IPS DF 6.9 (cell line): ENCODE measurements around the gene CTSS.
"Not testable (repeated sequence)": the region's sequence is repeated elsewhere in the genome, so short reads cannot be mapped to it uniquely, and the experiment has no call there.

Source experiments
- DNase-seq: peaks from one replicate; pipeline ENCODE4 v3.0.0-alpha.2; 2013; ENCODE audit warnings: low read depth, low spot score
- H3K27ac ChIP-seq: one replicate; pipeline ENCODE4 v1.5.1; 2013; ENCODE audit warnings: low read length, control low read depth
- H3K27me3 ChIP-seq: 2 replicates; pipeline ENCODE4 v1.6.1; 2013; ENCODE audit warnings: mild to moderate bottlenecking, low read length; ENCODE audit not compliant: control insufficient read depth, insufficient read depth
- H3K36me3 ChIP-seq: 2 replicates; pipeline ENCODE4 v1.6.1; 2013; ENCODE audit warnings: low read length; ENCODE audit not compliant: control insufficient read depth, insufficient read depth
- H3K4me1 ChIP-seq: 2 replicates; pipeline ENCODE4 v1.6.1; 2013; ENCODE audit warnings: low read length; ENCODE audit not compliant: control insufficient read depth, insufficient read depth
- H3K4me3 ChIP-seq: 2 replicates; pipeline ENCODE4 v1.5.1; 2013; ENCODE audit warnings: mild to moderate bottlenecking, low read length
- H3K9me3 ChIP-seq: 2 replicates; pipeline ENCODE4 v1.6.1; 2013; ENCODE audit warnings: low read length, inconsistent platforms; ENCODE audit not compliant: control insufficient read depth, insufficient read depth
- WGBS: extraction: QIAGEN DNeasy Blood & Tissue Kit; methylation state at CpG from one replicate; pipeline ENCODE4 v1.1.7; 2013; ENCODE audit warnings: mixed read lengths, missing lambda C conversion rate; ENCODE audit not compliant: insufficient read length, insufficient coverage; 5-methylcytosine and 5-hydroxymethylcytosine counted together

Gene CTSS

GRCh38 chr1:150753416-150753815, 12.2 kb downstream of the CTSS start:
- no peak overlapping the region for H3K27ac ChIP-seq
- H3K9me3 ChIP-seq: no peaks in the 10 kb centered on the region
- no peaks in the 10 kb centered on the region for H3K4me1 ChIP-seq
- no peaks in the 10 kb centered on the region for H3K27me3 ChIP-seq
- H3K4me3 ChIP-seq: no peak overlapping the region
- no peaks in the 10 kb centered on the region for H3K36me3 ChIP-seq
- DNase-seq: no peak
- WGBS: no CpG with 5 or more reads among the region's 2 CpGs

GRCh38 chr1:150751443-150751842, 14.1 kb downstream of the CTSS start:
- H3K27ac ChIP-seq: no peak overlapping the region
- H3K4me1 ChIP-seq: no peaks in the 10 kb centered on the region
- H3K36me3 ChIP-seq: no peaks in the 10 kb centered on the region
- H3K27me3 ChIP-seq: no peaks in the 10 kb centered on the region
- DNase-seq: no peak
- no CpG with 5 or more reads among the region's 6 CpGs for WGBS
- no peak overlapping the region for H3K4me3 ChIP-seq
- no peaks in the 10 kb centered on the region for H3K9me3 ChIP-seq

GRCh38 chr1:150749720-150750311, 15.8 kb downstream of the CTSS start:
- H3K36me3 ChIP-seq: no peaks in the 10 kb centered on the region
- no CpG with 5 or more reads among the region's 8 CpGs for WGBS
- no peak for DNase-seq

GRCh38 chr1:150748878-150749719, 16.5 kb downstream of the CTSS start:
- DNase-seq: no peak
- Histone ChIP-seq H3K36me3 (no peaks in the 10 kb centered on the region), H3K27ac (no peak overlapping the region), H3K27me3 (no peaks in the 10 kb centered on the region), H3K4me1 (no peaks in the 10 kb centered on the region), H3K4me3 (no peak overlapping the region), H3K9me3 (no peaks in the 10 kb centered on the region)
- WGBS: no CpG with 5 or more reads among the region's 12 CpGs

More at GRCh38 chr1:150749720-150750311, 15.8 kb downstream of the CTSS start:
- H3K27me3 ChIP-seq: no peaks in the 10 kb centered on the region
- no peak overlapping the region for H3K4me3 ChIP-seq
- H3K27ac ChIP-seq: no peak overlapping the region
- no peaks in the 10 kb centered on the region for H3K4me1 ChIP-seq
- H3K9me3 ChIP-seq: no peaks in the 10 kb centered on the region

GRCh38 chr1:150730130-150730721, 35.4 kb downstream of the CTSS start:
- no peaks in the 10 kb centered on the region for H3K9me3 ChIP-seq
- H3K36me3 ChIP-seq: no peaks in the 10 kb centered on the region
- H3K27ac ChIP-seq: no peak overlapping the region
- H3K4me3 ChIP-seq: no peak overlapping the region
- no peaks in the 10 kb centered on the region for H3K27me3 ChIP-seq
- no peaks in the 10 kb centered on the region for H3K4me1 ChIP-seq
- no CpG with 5 or more reads among the region's 3 CpGs for WGBS
- no peak for DNase-seq

GRCh38 chr1:150724336-150724735, 41.2 kb downstream of the CTSS start:
- Histone ChIP-seq H3K36me3 (no peaks in the 10 kb centered on the region), H3K4me3 (no peak overlapping the region), H3K27ac (no peak overlapping the region), H3K4me1 (no peaks in the 10 kb centered on the region), H3K27me3 (no peaks in the 10 kb centered on the region), H3K9me3 (no peaks in the 10 kb centered on the region)
- no CpG with 5 or more reads among the region's 2 CpGs for WGBS
- no peak for DNase-seq

- Histone ChIP-seq H3K36me3 (no peaks in the 10 kb centered on the region), H3K9me3 (no peaks in the 10 kb centered on the region), H3K27ac (no peak within 1 kb of the TSS), H3K27me3 (no peaks in the 10 kb centered on the region), H3K4me1 (no peaks in the 10 kb centered on the region), H3K4me3 (no peak within 1 kb of the TSS; the same call in 1 of the 2 replicates)
- no CpG with 5 or more reads among the region's 24 CpGs for WGBS
- no peak for DNase-seq
Observed at GRCh38 chr1:150720703-150721102, 44.9 kb downstream of the CTSS start, which contains the start of gene HORMAD1. HORMAD1 (minus strand) TSS chr1:150720895; CDS start chr1:150719505, 1,390 bp downstream.

- no peaks in the 10 kb centered on the region for H3K4me1 ChIP-seq
- no peak overlapping the region for H3K4me3 ChIP-seq
- no peaks in the 10 kb centered on the region for H3K9me3 ChIP-seq
- H3K27me3 ChIP-seq: no peaks in the 10 kb centered on the region
- no peak overlapping the region for H3K27ac ChIP-seq
- whole genome bisulfite sequencing: no CpG with 5 or more reads among the region's 21 CpGs
- H3K36me3 ChIP-seq: no peaks in the 10 kb centered on the region
- no peak for DNase-seq
Observed at GRCh38 chr1:150720098-150720497, 45.5 kb downstream of the CTSS start.

GRCh38 chr1:150718225-150718891, 47.2 kb downstream of the CTSS start:
- Histone ChIP-seq H3K4me1 (no peaks in the 10 kb centered on the region), H3K36me3 (no peaks in the 10 kb centered on the region), H3K4me3 (no peak overlapping the region), H3K9me3 (no peaks in the 10 kb centered on the region), H3K27ac (no peak overlapping the region), H3K27me3 (no peaks in the 10 kb centered on the region)
- 100% methylated on average over 1 of the region's 11 CpGs for WGBS
- no peak for DNase-seq

GRCh38 chr1:150709031-150709430, 56.5 kb downstream of the CTSS start:
- H3K36me3 ChIP-seq, H3K27ac ChIP-seq, H3K4me1 ChIP-seq, H3K9me3 ChIP-seq, H3K27me3 ChIP-seq, DNase-seq, H3K4me3 ChIP-seq: not testable (repeated sequence)
- WGBS: no CpG with 5 or more reads among the region's 1 CpG
